HEK293 (cell line): ENCODE results near the gene HSD17B8.

Experiments
- CTCF ChIA-PET: fragments of 350-600 bp; formaldehyde crosslinking; extraction: SDS; loops from one replicate; lab custom pipeline; 2021; ENCODE audit warnings: antibody characterized with exemption; lab: Yijun Ruan, JAX
- POLR2A ChIA-PET: fragments of 300-600 bp; formaldehyde crosslinking; extraction: SDS; loops from one replicate; lab custom pipeline; 2020; ENCODE audit warnings: antibody characterized with exemption, inconsistent platforms; lab: Yijun Ruan, JAX
- H3K27ac ChIP-seq: fragments of 200-500 bp; sonication (Bioruptor generic); 2 replicates; pipeline ENCODE4 v1.5.1; 2014; ENCODE audit warnings: low read depth, low read length, control low read depth, inconsistent platforms; ENCODE audit errors: extremely low read depth
- H3K36me3 ChIP-seq, 2 experiments: fragments of 200-500 bp in 1 of 2; sonication (Bioruptor generic) in 1 of 2; 1 replicate in 1 of 2; 2 replicates in 1 of 2; pipeline ENCODE4 v1.5.1; 2014 to 2017; ENCODE audit warnings: inconsistent platforms in 2 of 2, low read length in 2 of 2; ENCODE audit not compliant: control insufficient read depth in 2 of 2, insufficient read depth in 1 of 2
- H3K4me1 ChIP-seq: fragments of 200-500 bp; sonication (Bioruptor generic); 2 replicates; pipeline ENCODE4 v1.5.1; 2014; ENCODE audit warnings: mild to moderate bottlenecking, low read length, inconsistent platforms; ENCODE audit not compliant: control insufficient read depth, insufficient read depth
- H3K4me3 ChIP-seq: 2 replicates; pipeline ENCODE4 v1.5.1; 2011; ENCODE audit warnings: low read depth, mild to moderate bottlenecking, control low read depth, low read length, moderate library complexity
- H3K9me3 ChIP-seq: fragments of 200-500 bp; sonication (Bioruptor generic); 2 replicates; pipeline ENCODE4 v1.5.1; 2014; ENCODE audit warnings: low read depth, low read length, inconsistent platforms; ENCODE audit not compliant: control insufficient read depth, insufficient read depth
- ELK4 ChIP-seq: IDR thresholded peaks from 2 replicates; pipeline ENCODE4 v1.6.1; 2011; ENCODE audit warnings: mild to moderate bottlenecking, low read depth, low read length, borderline replicate concordance
- HIC1 ChIP-seq: fragments of 450-650 bp; formaldehyde crosslinking; IDR thresholded peaks from 2 replicates; pipeline ENCODE4 v1.5.1; 2016; ENCODE audit warnings: missing biosample characterization, missing genetic modification characterization
- IKZF3 ChIP-seq: fragments of 450-650 bp; IDR thresholded peaks from 2 replicates; pipeline ENCODE4 v1.5.0; 2018; ENCODE audit warnings: missing biosample characterization, mild to moderate bottlenecking, missing genetic modification characterization, moderate library complexity
- SALL2 ChIP-seq: fragments of 450-650 bp; formaldehyde crosslinking; IDR thresholded peaks from 2 replicates; pipeline ENCODE4 v1.5.0; 2017; ENCODE audit warnings: missing biosample characterization, mild to moderate bottlenecking, missing genetic modification characterization, borderline replicate concordance
- YY2 ChIP-seq: fragments of 450-650 bp; formaldehyde crosslinking; IDR thresholded peaks from 2 replicates; pipeline ENCODE4 v1.5.1; 2016; ENCODE audit warnings: missing biosample characterization, missing genetic modification characterization
- ZIC2 ChIP-seq: fragments of 450-650 bp; formaldehyde crosslinking; IDR thresholded peaks from 2 replicates; pipeline ENCODE4 v1.5.1; 2016; ENCODE audit warnings: missing biosample characterization, missing genetic modification characterization
- ZNF140 ChIP-seq: fragments of 450-650 bp; formaldehyde crosslinking; IDR thresholded peaks from 2 replicates; pipeline ENCODE4 v1.5.1; 2016; ENCODE audit warnings: missing biosample characterization, missing genetic modification characterization
- ZNF350 ChIP-seq: fragments of 450-650 bp; formaldehyde crosslinking; IDR thresholded peaks from 2 replicates; pipeline ENCODE4 v1.5.0; 2017; ENCODE audit warnings: missing biosample characterization, mild to moderate bottlenecking, missing genetic modification characterization
- ZNF404 ChIP-seq: fragments of 450-650 bp; formaldehyde crosslinking; IDR thresholded peaks from 2 replicates; pipeline ENCODE4 v1.5.1; 2017; ENCODE audit warnings: missing biosample characterization, missing genetic modification characterization
- ZNF645 ChIP-seq: fragments of 450-650 bp; formaldehyde crosslinking; IDR thresholded peaks from 2 replicates; pipeline ENCODE4; 2016; ENCODE audit warnings: missing biosample characterization, missing genetic modification characterization
- ZNF660 ChIP-seq: fragments of 450-650 bp; IDR thresholded peaks from 2 replicates; pipeline ENCODE4 v1.5.1; 2018; ENCODE audit warnings: missing biosample characterization, mild to moderate bottlenecking, missing genetic modification characterization
- ZNF76 ChIP-seq: fragments of 450-650 bp; formaldehyde crosslinking; IDR thresholded peaks from 2 replicates; pipeline ENCODE4; 2016; ENCODE audit warnings: low read depth, missing biosample characterization, missing genetic modification characterization, borderline replicate concordance
- ZNF791 ChIP-seq: fragments of 450-650 bp; formaldehyde crosslinking; IDR thresholded peaks from 2 replicates; pipeline ENCODE4 v1.5.1; 2016; ENCODE audit warnings: missing biosample characterization, missing genetic modification characterization
- ZSCAN16 ChIP-seq: fragments of 450-650 bp; formaldehyde crosslinking; IDR thresholded peaks from 2 replicates; pipeline ENCODE4 v1.5.1; 2016; ENCODE audit warnings: missing biosample characterization, missing genetic modification characterization
- TF ChIP-seq, protein P1 (sequence below): fragments of 450-650 bp; formaldehyde crosslinking; IDR thresholded peaks from 2 replicates; pipeline ENCODE4 v1.5.1; 2016; ENCODE audit warnings: missing biosample characterization, missing genetic modification characterization
- TF ChIP-seq, protein P2 (sequence below): fragments of 450-650 bp; formaldehyde crosslinking; IDR thresholded peaks from 2 replicates; pipeline ENCODE4 v1.5.1; 2017; ENCODE audit warnings: missing biosample characterization, missing genetic modification characterization

The HSD17B8 gene

GRCh38 chr6:33243476-33243875, 39.0 kb downstream of the HSD17B8 start:
- TF ChIP-seq YY2, result no peak
- no peak for TF ChIP-seq ZNF140 (tag by site-specific recombination)
- no peak for TF ChIP-seq ZSCAN16 (tag by site-specific recombination)
- TF ChIP-seq ZNF791 (tag by site-specific recombination), result no peak
- no peak for TF ChIP-seq SALL2 (tag by site-specific recombination)
- TF ChIP-seq, protein P1, sequence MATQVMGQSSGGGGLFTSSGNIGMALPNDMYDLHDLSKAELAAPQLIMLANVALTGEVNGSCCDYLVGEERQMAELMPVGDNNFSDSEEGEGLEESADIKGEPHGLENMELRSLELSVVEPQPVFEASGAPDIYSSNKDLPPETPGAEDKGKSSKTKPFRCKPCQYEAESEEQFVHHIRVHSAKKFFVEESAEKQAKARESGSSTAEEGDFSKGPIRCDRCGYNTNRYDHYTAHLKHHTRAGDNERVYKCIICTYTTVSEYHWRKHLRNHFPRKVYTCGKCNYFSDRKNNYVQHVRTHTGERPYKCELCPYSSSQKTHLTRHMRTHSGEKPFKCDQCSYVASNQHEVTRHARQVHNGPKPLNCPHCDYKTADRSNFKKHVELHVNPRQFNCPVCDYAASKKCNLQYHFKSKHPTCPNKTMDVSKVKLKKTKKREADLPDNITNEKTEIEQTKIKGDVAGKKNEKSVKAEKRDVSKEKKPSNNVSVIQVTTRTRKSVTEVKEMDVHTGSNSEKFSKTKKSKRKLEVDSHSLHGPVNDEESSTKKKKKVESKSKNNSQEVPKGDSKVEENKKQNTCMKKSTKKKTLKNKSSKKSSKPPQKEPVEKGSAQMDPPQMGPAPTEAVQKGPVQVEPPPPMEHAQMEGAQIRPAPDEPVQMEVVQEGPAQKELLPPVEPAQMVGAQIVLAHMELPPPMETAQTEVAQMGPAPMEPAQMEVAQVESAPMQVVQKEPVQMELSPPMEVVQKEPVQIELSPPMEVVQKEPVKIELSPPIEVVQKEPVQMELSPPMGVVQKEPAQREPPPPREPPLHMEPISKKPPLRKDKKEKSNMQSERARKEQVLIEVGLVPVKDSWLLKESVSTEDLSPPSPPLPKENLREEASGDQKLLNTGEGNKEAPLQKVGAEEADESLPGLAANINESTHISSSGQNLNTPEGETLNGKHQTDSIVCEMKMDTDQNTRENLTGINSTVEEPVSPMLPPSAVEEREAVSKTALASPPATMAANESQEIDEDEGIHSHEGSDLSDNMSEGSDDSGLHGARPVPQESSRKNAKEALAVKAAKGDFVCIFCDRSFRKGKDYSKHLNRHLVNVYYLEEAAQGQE (tag by site-specific recombination), result no peak
- no peak for TF ChIP-seq IKZF3 (tag by site-specific recombination)
- no peak for TF ChIP-seq ZNF645 (tag by site-specific recombination)
- TF ChIP-seq ELK4, result no peak
- no peak for TF ChIP-seq ZNF404
- no peak for TF ChIP-seq ZNF660 (tag by site-specific recombination)
- TF ChIP-seq ZNF350 (tag by site-specific recombination), result no peak
- no peak for TF ChIP-seq ZNF76 (tag by site-specific recombination)
- no peak for TF ChIP-seq HIC1 (tag by site-specific recombination)
- no peak for TF ChIP-seq ZIC2 (tag by site-specific recombination)
- TF ChIP-seq, protein P2, sequence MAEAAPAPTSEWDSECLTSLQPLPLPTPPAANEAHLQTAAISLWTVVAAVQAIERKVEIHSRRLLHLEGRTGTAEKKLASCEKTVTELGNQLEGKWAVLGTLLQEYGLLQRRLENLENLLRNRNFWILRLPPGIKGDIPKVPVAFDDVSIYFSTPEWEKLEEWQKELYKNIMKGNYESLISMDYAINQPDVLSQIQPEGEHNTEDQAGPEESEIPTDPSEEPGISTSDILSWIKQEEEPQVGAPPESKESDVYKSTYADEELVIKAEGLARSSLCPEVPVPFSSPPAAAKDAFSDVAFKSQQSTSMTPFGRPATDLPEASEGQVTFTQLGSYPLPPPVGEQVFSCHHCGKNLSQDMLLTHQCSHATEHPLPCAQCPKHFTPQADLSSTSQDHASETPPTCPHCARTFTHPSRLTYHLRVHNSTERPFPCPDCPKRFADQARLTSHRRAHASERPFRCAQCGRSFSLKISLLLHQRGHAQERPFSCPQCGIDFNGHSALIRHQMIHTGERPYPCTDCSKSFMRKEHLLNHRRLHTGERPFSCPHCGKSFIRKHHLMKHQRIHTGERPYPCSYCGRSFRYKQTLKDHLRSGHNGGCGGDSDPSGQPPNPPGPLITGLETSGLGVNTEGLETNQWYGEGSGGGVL (tag by site-specific recombination), result no peak
- CTCF ChIA-PET, result interaction anchor here (0.7 to 2.0 kb wide), 5 partner anchors 15 to 342 kb away, joined by 3 to 8 read pairs (median 4); no protein-coding TSS in a partner anchor
- POLR2A ChIA-PET, result interaction anchor here (0.7 kb wide), 1 partner anchor 15 kb away, joined by 5 read pairs; no protein-coding TSS in a partner anchor
- no peaks in the 10 kb centered on the region for H3K36me3 ChIP-seq
- no peak overlapping the region for H3K4me3 ChIP-seq
- H3K4me1 ChIP-seq, result peaks cover 3% of the 10 kb centered on the region
- no peaks in the 10 kb centered on the region for H3K9me3 ChIP-seq
- H3K27ac ChIP-seq, result no peak overlapping the region
